ENCODE measurements around the gene BANP. TPM values are rescaled to one million over a fixed set of nuclear protein-coding genes. Genes with fewer than 3 reads are reported as not detected.
"Not testable (repeated sequence)": the region's sequence is repeated elsewhere in the genome, so short reads cannot be mapped to it uniquely, and the experiment has no call there.

Gene BANP
- total RNA-seq, 1 donor from 2014 or later, result 30.4 TPM

- Histone ChIP-seq H3K4me3 (no peak overlapping the region), H3K36me3 (no peaks in the 10 kb centered on the region), H3K4me1 (peaks cover 4% of the 10 kb centered on the region), H3F3A (ENCODE audit: low read depth) (peaks cover 3% of the 10 kb centered on the region), H3K27ac (no peak overlapping the region), H3K4me2 (no peak overlapping the region), H3K27me3 (no peaks in the 10 kb centered on the region), H3K9ac (no peak overlapping the region), H3K79me2 (ENCODE audit: low read depth) (no peaks in the 10 kb centered on the region), H3K9me3 (ENCODE audit: low read depth) (no peaks in the 10 kb centered on the region), H4K20me1 (ENCODE audit: low read depth) (no peaks in the 10 kb centered on the region), H2AFZ (replicated peaks) (no peak overlapping the region)
- peaks cover 17% of the 10 kb centered on the region for H3K4me1 Mint-ChIP-seq
- H3K27ac Mint-ChIP-seq, result no peak overlapping the region
- peaks cover 2% of the 10 kb centered on the region for H3K9me3 Mint-ChIP-seq
- no peak overlapping the region for H3K4me3 Mint-ChIP-seq
- no peaks in the 10 kb centered on the region for H3K36me3 Mint-ChIP-seq
- TF ChIP-seq EZH2 (IDR thresholded peaks at IDR 0.05) (no peak), EZH2phosphoT487 (IDR thresholded peaks at IDR 0.05) (no peak)
- TF ChIP-seq, protein P1, sequence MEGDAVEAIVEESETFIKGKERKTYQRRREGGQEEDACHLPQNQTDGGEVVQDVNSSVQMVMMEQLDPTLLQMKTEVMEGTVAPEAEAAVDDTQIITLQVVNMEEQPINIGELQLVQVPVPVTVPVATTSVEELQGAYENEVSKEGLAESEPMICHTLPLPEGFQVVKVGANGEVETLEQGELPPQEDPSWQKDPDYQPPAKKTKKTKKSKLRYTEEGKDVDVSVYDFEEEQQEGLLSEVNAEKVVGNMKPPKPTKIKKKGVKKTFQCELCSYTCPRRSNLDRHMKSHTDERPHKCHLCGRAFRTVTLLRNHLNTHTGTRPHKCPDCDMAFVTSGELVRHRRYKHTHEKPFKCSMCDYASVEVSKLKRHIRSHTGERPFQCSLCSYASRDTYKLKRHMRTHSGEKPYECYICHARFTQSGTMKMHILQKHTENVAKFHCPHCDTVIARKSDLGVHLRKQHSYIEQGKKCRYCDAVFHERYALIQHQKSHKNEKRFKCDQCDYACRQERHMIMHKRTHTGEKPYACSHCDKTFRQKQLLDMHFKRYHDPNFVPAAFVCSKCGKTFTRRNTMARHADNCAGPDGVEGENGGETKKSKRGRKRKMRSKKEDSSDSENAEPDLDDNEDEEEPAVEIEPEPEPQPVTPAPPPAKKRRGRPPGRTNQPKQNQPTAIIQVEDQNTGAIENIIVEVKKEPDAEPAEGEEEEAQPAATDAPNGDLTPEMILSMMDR (IDR thresholded peaks at IDR 0.05), result no peak
- peaks cover 17% of the 10 kb centered on the region for H3K27me3 Mint-ChIP-seq (ENCODE audit: insufficient read depth, low read depth)
- DNase-seq (ENCODE audit: low spot score), result no peak
These were observed 162.4 kb downstream of the BANP start for GRCh38 chr16:88113545-88114045.

DNA sequence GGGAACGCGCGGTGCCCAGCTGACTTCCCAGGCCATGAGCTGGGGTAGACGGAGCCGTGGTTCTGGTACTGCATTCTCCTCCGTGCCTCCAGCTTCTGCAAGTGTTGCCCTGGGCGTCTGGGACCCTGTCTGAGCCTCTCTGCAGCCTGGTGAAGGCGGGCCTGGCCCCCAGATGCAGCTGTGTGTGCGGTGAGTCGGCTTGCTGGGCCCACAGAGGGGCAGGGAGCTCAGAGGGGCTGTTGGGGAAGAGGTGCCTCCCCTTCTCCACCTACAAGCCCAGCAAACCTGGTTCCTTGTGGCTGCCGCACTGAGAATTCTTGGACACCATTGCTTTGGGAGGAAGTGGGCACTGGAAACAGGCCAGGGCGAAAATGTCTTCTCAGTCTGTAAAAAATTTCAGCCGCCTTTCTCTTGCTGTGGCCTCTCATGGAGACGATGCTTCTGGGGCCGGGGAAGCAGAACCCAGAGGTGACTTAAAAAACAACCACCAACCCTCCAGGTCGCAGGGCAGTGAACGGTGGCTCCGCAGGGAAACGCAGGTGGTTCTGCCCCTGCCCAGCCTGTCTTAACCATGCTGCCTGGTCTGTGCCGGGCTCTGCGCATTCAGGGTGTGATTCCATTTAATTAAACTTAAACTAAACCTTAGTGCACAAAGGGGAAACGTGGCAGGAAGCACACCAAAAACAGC lies 163.5 kb downstream of the BANP start:
- H3K4me3 Mint-ChIP-seq; H3K79me2 ChIP-seq (ENCODE audit: low read depth); H3K9me3 ChIP-seq (ENCODE audit: low read depth); H3K27me3 ChIP-seq; H3K27ac ChIP-seq; H3K9me3 Mint-ChIP-seq; H3K36me3 ChIP-seq; DNase-seq (ENCODE audit: low spot score); H4K20me1 ChIP-seq (ENCODE audit: low read depth); H3K27ac Mint-ChIP-seq; H3K4me3 ChIP-seq; H2AFZ ChIP-seq (replicated peaks); H3K4me2 ChIP-seq; H3K9ac ChIP-seq; H3K36me3 Mint-ChIP-seq: not testable (repeated sequence)
- Mint-ChIP-seq H3K4me1 (peaks cover 27% of the 10 kb centered on the region), H3K27me3 (ENCODE audit: insufficient read depth, low read depth) (peaks cover 21% of the 10 kb centered on the region)
- peaks cover 13% of the 10 kb centered on the region for H3K4me1 ChIP-seq
- H3F3A ChIP-seq (ENCODE audit: low read depth), result peaks cover 11% of the 10 kb centered on the region

GRCh38 chr16:88116121-88116520 lies 164.9 kb downstream of the BANP start:
- H3K79me2 ChIP-seq (ENCODE audit: low read depth), result no peaks in the 10 kb centered on the region
- H2AFZ ChIP-seq (replicated peaks), result no peak overlapping the region
- H3K27ac ChIP-seq, result no peak overlapping the region
- Mint-ChIP-seq H3K9me3 (peaks cover 2% of the 10 kb centered on the region), H3K4me1 (peaks cover 24% of the 10 kb centered on the region), H3K36me3 (no peaks in the 10 kb centered on the region), H3K27ac (no peak overlapping the region), H3K4me3 (no peak overlapping the region), H3K27me3 (ENCODE audit: insufficient read depth, low read depth) (peaks cover 21% of the 10 kb centered on the region)
- no peak overlapping the region for H3K9ac ChIP-seq
- TF ChIP-seq, protein P1 (IDR thresholded peaks at IDR 0.05), result no peak
- TF ChIP-seq EZH2phosphoT487 (IDR thresholded peaks at IDR 0.05) (no peak), EZH2 (IDR thresholded peaks at IDR 0.05) (no peak)
- peaks cover 13% of the 10 kb centered on the region for H3K4me1 ChIP-seq
- no peak overlapping the region for H3K4me3 ChIP-seq
- no peaks in the 10 kb centered on the region for H3K36me3 ChIP-seq
- no peak for DNase-seq (ENCODE audit: low spot score)
- H4K20me1 ChIP-seq (ENCODE audit: low read depth), result no peaks in the 10 kb centered on the region
- H3K9me3 ChIP-seq (ENCODE audit: low read depth), result no peaks in the 10 kb centered on the region
- H3F3A ChIP-seq (ENCODE audit: low read depth), result peaks cover 11% of the 10 kb centered on the region
- H3K27me3 ChIP-seq, result no peaks in the 10 kb centered on the region
- no peak overlapping the region for H3K4me2 ChIP-seq

GRCh38 chr16:88117476-88117868 lies 166.2 kb downstream of the BANP start:
- H3K4me1 Mint-ChIP-seq, result peaks cover 24% of the 10 kb centered on the region
- Histone ChIP-seq H3K79me2 (ENCODE audit: low read depth) (no peaks in the 10 kb centered on the region), H2AFZ (replicated peaks) (no peak overlapping the region), H3K4me3 (no peak overlapping the region), H3K27ac (no peak overlapping the region), H4K20me1 (ENCODE audit: low read depth) (no peaks in the 10 kb centered on the region), H3K4me2 (no peak overlapping the region), H3K4me1 (peaks cover 13% of the 10 kb centered on the region), H3K9me3 (ENCODE audit: low read depth) (no peaks in the 10 kb centered on the region), H3K9ac (no peak overlapping the region), H3F3A (ENCODE audit: low read depth) (peaks cover 11% of the 10 kb centered on the region), H3K36me3 (no peaks in the 10 kb centered on the region), H3K27me3 (no peaks in the 10 kb centered on the region)
- H3K9me3 Mint-ChIP-seq, result no peaks in the 10 kb centered on the region
- TF ChIP-seq, protein P1 (IDR thresholded peaks at IDR 0.05), result no peak
- no peak for TF ChIP-seq EZH2phosphoT487 (IDR thresholded peaks at IDR 0.05)
- TF ChIP-seq EZH2 (IDR thresholded peaks at IDR 0.05), result no peak
- peaks cover 14% of the 10 kb centered on the region for H3K27me3 Mint-ChIP-seq (ENCODE audit: insufficient read depth, low read depth)
- peak overlapping the region; percentile 69 for H3K27ac Mint-ChIP-seq
- no peak for DNase-seq (ENCODE audit: low spot score)
- H3K4me3 Mint-ChIP-seq, result peak overlapping the region; percentile 38
- H3K36me3 Mint-ChIP-seq, result no peaks in the 10 kb centered on the region

Data from neural progenitor cell (in vitro differentiated cells).